ENCODE results near the gene SLC35E3. TPM values are rescaled to one million over a fixed set of nuclear protein-coding genes. Genes with fewer than 3 reads are reported as not detected.
"Not testable (repeated sequence)": the region's sequence is repeated elsewhere in the genome, so short reads cannot be mapped to it uniquely, and the experiment has no call there.

The SLC35E3 gene
- total RNA-seq, 4 donors from 2014 or later: 1.6 to 8.1 (median 4.6) TPM

GRCh38 chr12:68804657-68805591 is 58.9 kb downstream of the SLC35E3 start:
- intact Hi-C loops (cut with DNase I; ENCODE audit: low total_unique reads): no loop called here
- no peaks in the 10 kb centered on the region for H3K9me3 ChIP-seq
- WGBS, 2 donors (ENCODE audit: low coverage in 1 of 2): 94 to 95% methylated on average over 6 to 32 of the region's 32 CpGs
- H3K27me3 ChIP-seq: no peaks in the 10 kb centered on the region
- in situ Hi-C loops (cut with MboI; ENCODE audit: low pct_ligation_motif_present in 1 of 4, low pct_unique_long_range_greater_than_20kb in 1 of 4, low sequenced_read_pairs in 3 of 4): no loop called here
- no peak overlapping the region for H3K4me3 ChIP-seq
- TF ChIP-seq POLR2A (IDR thresholded peaks at IDR 0.05) (no peak), POLR2AphosphoS5 (IDR thresholded peaks at IDR 0.05) (no peak), EP300 (IDR thresholded peaks at IDR 0.05; ENCODE audit: low read depth) (no peak), CTCF (IDR thresholded peaks at IDR 0.05) (no peak)
- H3K4me1 ChIP-seq: peaks cover 0 to 27% (median 9%) of the 10 kb centered on the region in 4 donors
- DNase-seq: no peak
- no peak overlapping the region for H3K27ac ChIP-seq
- peaks cover 0 to 4% (median 0%) of the 10 kb centered on the region in 4 donors for H3K36me3 ChIP-seq

GRCh38 chr12:68805592-68806120 is 59.7 kb downstream of the SLC35E3 start:
- WGBS, 2 donors (ENCODE audit: low coverage in 1 of 2): 88 to 92% methylated on average over 7 of the region's 7 CpGs
- in situ Hi-C loops (cut with MboI; ENCODE audit: low pct_ligation_motif_present in 1 of 4, low pct_unique_long_range_greater_than_20kb in 1 of 4, low sequenced_read_pairs in 3 of 4): no loop called here
- H3K4me3 ChIP-seq: no peak overlapping the region
- H3K9me3 ChIP-seq: no peaks in the 10 kb centered on the region
- TF ChIP-seq EP300 (IDR thresholded peaks at IDR 0.05; ENCODE audit: low read depth) (no peak), CTCF (IDR thresholded peaks at IDR 0.05) (no peak), POLR2AphosphoS5 (IDR thresholded peaks at IDR 0.05) (no peak), POLR2A (IDR thresholded peaks at IDR 0.05) (no peak)
- H3K27ac ChIP-seq: no peak overlapping the region
- H3K27me3 ChIP-seq: no peaks in the 10 kb centered on the region
- H3K4me1 ChIP-seq: peaks cover under 1 to 30% (median 11%) of the 10 kb centered on the region in 4 donors
- intact Hi-C loops (cut with DNase I; ENCODE audit: low total_unique reads): no loop called here
- no peak for DNase-seq
- H3K36me3 ChIP-seq: peaks cover 0 to 9% (median 0%) of the 10 kb centered on the region in 4 donors

- Histone ChIP-seq H3K27me3 (no peaks in the 10 kb centered on the region), H3K4me3 (peak overlapping the region in 3 of 4 donors; percentile 76 to 95 (median 89)), H3K9me3 (no peaks in the 10 kb centered on the region), H3K4me1 (peaks cover 7 to 39% (median 19%) of the 10 kb centered on the region in 4 donors), H3K36me3 (peaks cover 0 to 16% (median 0%) of the 10 kb centered on the region in 4 donors), H3K27ac (peak overlapping the region; percentile 99 to 100 (median 100))
- DNase-seq: no peak
- 57 to 87% methylated on average over 5 to 18 of the region's 18 CpGs for WGBS, 2 donors (ENCODE audit: low coverage in 1 of 2)
- intact Hi-C loops (cut with DNase I; ENCODE audit: low total_unique reads) (no loop called here), in situ Hi-C loops (cut with MboI; ENCODE audit: low pct_ligation_motif_present in 1 of 4, low pct_unique_long_range_greater_than_20kb in 1 of 4, low sequenced_read_pairs in 3 of 4) (no loop called here)
- TF ChIP-seq POLR2AphosphoS5 (IDR thresholded peaks at IDR 0.05) (no peak), POLR2A (IDR thresholded peaks at IDR 0.05) (no peak), EP300 (IDR thresholded peaks at IDR 0.05; ENCODE audit: low read depth) (no peak), CTCF (IDR thresholded peaks at IDR 0.05) (no peak)
Measured at GRCh38 chr12:68806488-68807237, 60.7 kb downstream of the SLC35E3 start.

GRCh38 chr12:68807274-68807575 is 61.2 kb downstream of the SLC35E3 start:
- 17 to 18% methylated on average over 3 to 9 of the region's 10 CpGs for WGBS, 2 donors (ENCODE audit: low coverage in 1 of 2)
- DNase-seq; in situ Hi-C loops (cut with MboI; ENCODE audit: low pct_ligation_motif_present in 1 of 4, low pct_unique_long_range_greater_than_20kb in 1 of 4, low sequenced_read_pairs in 3 of 4): not testable (repeated sequence)

More at GRCh38 chr12:68807274-68807575, 61.2 kb downstream of the SLC35E3 start:
- intact Hi-C loops (cut with DNase I; ENCODE audit: low total_unique reads); H3K9me3 ChIP-seq; H3K27me3 ChIP-seq: not testable (repeated sequence)
- H3K4me1 ChIP-seq: peaks cover 7 to 40% (median 20%) of the 10 kb centered on the region in 4 donors
- H3K36me3 ChIP-seq: peaks cover 0 to 16% (median 0%) of the 10 kb centered on the region in 4 donors
- H3K4me3 ChIP-seq: peak overlapping the region; percentile 76 to 95 (median 90)
- peak overlapping the region; percentile 99 to 100 (median 100) for H3K27ac ChIP-seq

Measured in transverse colon (tissue), 4 donors.